HCT116 (cell line): ENCODE measurements around the gene MAML2. TPM values are rescaled to one million over a fixed set of nuclear protein-coding genes. Genes with fewer than 3 reads are reported as not detected.
A peak's percentile ranks its signal among the peaks of the same experiment; 100 is the strongest.

Experiments used
- ATAC-seq: fragments of 200-7000 bp; cut with Tn5 transposase; 2 replicates; pipeline ENCODE4 v1.9.1; 2020; ENCODE audit warnings: mild to moderate bottlenecking, moderate library complexity
- BruUV-seq: library from RNA; stranded (reverse); fragments of 400-500 nt; replicated peaks from 2 replicates; lab custom pipeline; 2021; lab: Mats Ljungman, UMichigan
- CTCF ChIA-PET: fragments of 300-600 bp; sonication (Branson Sonifier 250); formaldehyde crosslinking; loops from one replicate; lab custom pipeline; 2021; ENCODE audit warnings: antibody characterized with exemption; lab: Charles Lee
- POLR2A ChIA-PET: fragments of 300-600, 350-600 bp; sonication (Branson Sonifier 250); formaldehyde crosslinking; loops from one replicate; lab custom pipeline; 2021; ENCODE audit warnings: antibody characterized with exemption; lab: Charles Lee
- RAD21 ChIA-PET, 2 experiments: fragments of 300-600 bp; sonication (Branson Sonifier 250); formaldehyde crosslinking; loops; one replicate each; lab custom pipeline; 2023; ENCODE audit warnings: low total read pairs in 2 of 2; ENCODE audit not compliant: uncharacterized antibody in 2 of 2, unreplicated experiment in 2 of 2, low non-redundant PET in 1 of 2; lab: Charles Lee
- DNase-seq: peaks from one replicate; pipeline ENCODE4 v3.0.0-alpha.2; 2010; ENCODE audit warnings: low read depth, low spot score
- H2AFZ ChIP-seq: fragments of 200-600 bp; shearing (Covaris generic), sonication (generic); 2 replicates; pipeline ENCODE4 v1.6.1; 2017; ENCODE audit warnings: low read depth, mixed run types, mixed read lengths, antibody characterized with exemption, low read length; ENCODE audit not compliant: poor library complexity, severe bottlenecking
- H3K27ac ChIP-seq: 2 replicates; pipeline ENCODE4 v1.5.1; 2012; ENCODE audit warnings: low read depth, low read length
- H3K27me3 ChIP-seq: fragments of 200-600 bp; sonication (generic); 2 replicates; pipeline ENCODE4 v1.6.1; 2016; ENCODE audit warnings: mixed run types, low read length, mixed read lengths; ENCODE audit not compliant: insufficient read depth
- H3K36me3 ChIP-seq, 2 experiments: fragments of 200-500 bp in 1 of 2; fragments of 200-600 bp in 1 of 2; sonication (Bioruptor generic) in 1 of 2; sonication (generic) in 1 of 2; 2 replicates each; pipeline versions ENCODE4 v1.5.1 to v1.6.1; 2014 to 2016; ENCODE audit warnings: low read length in 2 of 2, inconsistent platforms in 1 of 2, mixed read lengths in 1 of 2, mixed run types in 1 of 2; ENCODE audit not compliant: insufficient read depth in 2 of 2, control insufficient read depth in 1 of 2
- H3K4me1 ChIP-seq, 2 experiments: fragments of 200-600 bp in 1 of 2; sonication (generic) in 1 of 2; 2 replicates each; pipeline versions ENCODE4 v1.5.1 to v1.6.1; 2012 to 2017; ENCODE audit warnings: low read length in 2 of 2, inconsistent platforms in 1 of 2, mild to moderate bottlenecking in 1 of 2, mixed read lengths in 1 of 2, mixed run types in 1 of 2, moderate library complexity in 1 of 2; ENCODE audit not compliant: insufficient read depth in 2 of 2, control insufficient read depth in 1 of 2
- H3K4me2 ChIP-seq: fragments of 200-600 bp; sonication (generic); 2 replicates; pipeline ENCODE4 v1.6.1; 2017; ENCODE audit warnings: mixed run types, low read length, mixed read lengths
- H3K4me3 ChIP-seq, 2 experiments: fragments of 200-600 bp in 1 of 2; sonication (generic) in 1 of 2; replicated peaks in 1 of 2; 2 replicates each; pipeline ENCODE4 v1.5.1; 2011 to 2016; ENCODE audit warnings: low read length in 2 of 2, control low read depth in 1 of 2, low read depth in 1 of 2, mild to moderate bottlenecking in 1 of 2, mixed read lengths in 1 of 2, mixed run types in 1 of 2
- H3K79me2 ChIP-seq: fragments of 200-600 bp; sonication (generic); 2 replicates; pipeline ENCODE4 v1.6.1; 2017; ENCODE audit warnings: mild to moderate bottlenecking, mixed run types, low read length, moderate library complexity, mixed read lengths; ENCODE audit not compliant: insufficient read depth
- H3K9ac ChIP-seq: fragments of 200-600 bp; sonication (generic); 2 replicates; pipeline ENCODE4 v1.6.1; 2016; ENCODE audit warnings: low read length, mixed read lengths
- H3K9me2 ChIP-seq: fragments of 200-600 bp; sonication (generic), shearing (Covaris generic); 2 replicates; pipeline ENCODE4 v1.6.1; 2017; ENCODE audit warnings: mixed run types, mild to moderate bottlenecking, moderate library complexity; ENCODE audit not compliant: insufficient read depth
- H3K9me3 ChIP-seq, 2 experiments: fragments of 200-500 bp in 1 of 2; fragments of 200-600 bp in 1 of 2; sonication (Bioruptor generic) in 1 of 2; sonication (generic) in 1 of 2; 2 replicates each; pipeline ENCODE4 v1.6.1; 2014 to 2017; ENCODE audit warnings: low read length in 2 of 2, mixed read lengths in 2 of 2, inconsistent platforms in 1 of 2, low read depth in 1 of 2, mild to moderate bottlenecking in 1 of 2, mixed run types in 1 of 2, moderate library complexity in 1 of 2; ENCODE audit not compliant: control insufficient read depth in 1 of 2, insufficient read depth in 1 of 2
- H4K20me1 ChIP-seq: fragments of 200-600 bp; sonication (generic), shearing (Covaris generic); 2 replicates; pipeline ENCODE4 v1.6.1; 2017; ENCODE audit warnings: mixed run types, mild to moderate bottlenecking, moderate library complexity; ENCODE audit not compliant: insufficient read depth
- ATF3 ChIP-seq: IDR thresholded peaks from 2 replicates; pipeline ENCODE4 v1.6.1; 2012
- CEBPB ChIP-seq: IDR thresholded peaks from 2 replicates; pipeline ENCODE4 v1.6.1; 2012; ENCODE audit warnings: low read depth
- ELF1 ChIP-seq: IDR thresholded peaks from 2 replicates; pipeline ENCODE4 v1.6.1; 2012; ENCODE audit warnings: low read depth, borderline replicate concordance
- EZH2 ChIP-seq: fragments of 200-600 bp; sonication (generic); IDR thresholded peaks from 2 replicates; pipeline ENCODE4 v1.6.1; 2017; ENCODE audit warnings: antibody characterized with exemption, mixed run types
- FOSL1 ChIP-seq: IDR thresholded peaks from 2 replicates; pipeline ENCODE4 v1.6.1; 2012; ENCODE audit warnings: low read depth
- JUND ChIP-seq: IDR thresholded peaks from 2 replicates; pipeline ENCODE4 v1.6.1; 2012
- RAD21 ChIP-seq: IDR thresholded peaks from 2 replicates; pipeline ENCODE4 v1.6.1; 2012; ENCODE audit warnings: low read depth, mild to moderate bottlenecking
- REST ChIP-seq: IDR thresholded peaks from 2 replicates; pipeline ENCODE4 v1.6.1; 2012; ENCODE audit warnings: low read depth
- SIN3A ChIP-seq: IDR thresholded peaks from 2 replicates; pipeline ENCODE4 v1.6.1; 2012; ENCODE audit warnings: low read depth
- SP1 ChIP-seq: IDR thresholded peaks from 2 replicates; pipeline ENCODE4 v1.6.1; 2012; ENCODE audit warnings: low read depth
- TCF7L2 ChIP-seq: IDR thresholded peaks from 2 replicates; pipeline ENCODE4 v1.7.0; 2011; ENCODE audit warnings: borderline replicate concordance, inconsistent platforms; ENCODE audit not compliant: insufficient read depth, insufficient read length; ENCODE audit errors: extremely low read depth
- ZNF274 ChIP-seq: fragments of 200-500 bp; sonication (Bioruptor generic); IDR thresholded peaks from 2 replicates; pipeline ENCODE4 v1.6.1; 2014; ENCODE audit warnings: mild to moderate bottlenecking, low read depth, low read length, inconsistent platforms
- intact Hi-C: fragments of 100-400 bp; cut with micrococcal nuclease; formaldehyde crosslinking; loops from 2 replicates; pipeline ENCODE4 v1.10.0; 2022
- total RNA-seq: library from RNA; stranded (reverse); gene quantifications from one replicate; pipeline ENCODE4 v1.2.1, GENCODE V29; 2021; ENCODE audit not compliant: unreplicated experiment
- TF ChIP-seq, protein P1 (sequence below): IDR thresholded peaks from 2 replicates; pipeline ENCODE4 v1.6.1; 2012

MAML2 gene
- total RNA-seq, 1 experiment from 2014 or later: 2.6 TPM

DNA sequence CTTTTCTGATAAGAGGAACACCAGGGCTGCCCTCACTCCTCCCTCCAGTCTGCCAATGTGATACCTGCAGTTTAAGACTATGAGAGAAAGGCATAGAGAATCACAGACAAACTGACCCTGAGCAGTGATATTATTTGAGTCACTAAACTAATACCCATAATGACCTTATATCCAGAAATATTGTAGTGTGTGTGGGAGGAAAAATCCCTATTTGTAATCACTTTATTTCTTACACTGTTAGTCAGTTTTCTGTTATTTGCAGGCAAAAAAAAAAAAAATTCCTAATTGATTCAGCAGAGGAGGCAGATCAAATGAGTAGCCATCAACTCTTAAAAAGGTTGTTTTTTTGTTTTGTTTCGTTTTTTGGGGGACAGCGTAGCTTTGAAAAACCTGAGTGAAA lies 82.5 kb downstream of the MAML2 start:
- CTCF ChIA-PET: no interaction called here
- no peak overlapping the region for H2AFZ ChIP-seq
- no peaks in the 10 kb centered on the region for H3K9me2 ChIP-seq
- no peaks in the 10 kb centered on the region for H4K20me1 ChIP-seq
- BruUV-seq: no TSS peak
- RAD21 ChIA-PET: no interaction called here
- H3K9ac ChIP-seq: no peak overlapping the region
- POLR2A ChIA-PET: no interaction called here
- H3K9me3 ChIP-seq: no peaks in the 10 kb centered on the region
- H3K27me3 ChIP-seq: no peaks in the 10 kb centered on the region
- intact Hi-C loops: no loop called here
- H3K79me2 ChIP-seq: no peaks in the 10 kb centered on the region
- no peak overlapping the region for H3K27ac ChIP-seq
- no peak overlapping the region for H3K4me3 ChIP-seq
- H3K36me3 ChIP-seq: no peaks in the 10 kb centered on the region
- H3K4me2 ChIP-seq: peak overlapping the region; percentile 53
- TF ChIP-seq SIN3A (no peak), TCF7L2 (no peak), ZNF274 (no peak), EZH2 (no peak), CEBPB (no peak), REST (no peak), ELF1 (no peak), SP1 (no peak), ATF3 (no peak), JUND (no peak), FOSL1 (no peak), RAD21 (no peak)
- TF ChIP-seq, protein P1, sequence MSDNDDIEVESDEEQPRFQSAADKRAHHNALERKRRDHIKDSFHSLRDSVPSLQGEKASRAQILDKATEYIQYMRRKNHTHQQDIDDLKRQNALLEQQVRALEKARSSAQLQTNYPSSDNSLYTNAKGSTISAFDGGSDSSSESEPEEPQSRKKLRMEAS: no peak
- ATAC-seq (0 out of 2 replicates have a peak, but pooled peaks have one; percentile 17), DNase-seq (no peak)
- H3K4me1 ChIP-seq: peaks cover 7 to 28% of the 10 kb centered on the region in 2 experiments; a peak in 3 of 4 replicates
